CD4-positive, alpha-beta T cell treated with Interleukin-2 at 100 ng/mL for 4 hours (primary cell): Measurements from ENCODE around the gene WWOX.

Source experiments
- DNase-seq: peaks from one replicate; pipeline ENCODE4 v3.0.0-alpha.2; 2020; ENCODE audit warnings: low spot score

The WWOX gene

DNA sequence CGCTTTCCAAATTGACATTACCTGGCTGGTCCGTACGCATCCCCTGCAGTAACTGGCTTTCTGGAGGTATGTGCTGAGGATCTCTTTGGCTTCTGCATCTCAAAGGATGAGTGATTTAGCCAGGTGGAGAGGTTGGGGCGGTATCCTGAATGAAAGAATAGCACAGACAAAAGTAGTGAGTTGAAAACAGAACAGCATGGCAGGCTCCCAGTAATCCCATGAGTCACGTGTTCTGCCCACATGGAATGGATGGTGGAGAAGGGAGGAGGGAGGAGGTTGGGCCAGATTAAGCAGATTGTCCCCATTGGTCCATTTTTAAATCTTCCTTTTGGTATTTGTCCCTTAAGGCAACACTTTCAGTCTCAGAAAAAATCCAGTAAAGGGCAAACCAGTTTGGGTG lies 176.0 kb downstream of the WWOX start:
- DNase-seq: no peak

DNA sequence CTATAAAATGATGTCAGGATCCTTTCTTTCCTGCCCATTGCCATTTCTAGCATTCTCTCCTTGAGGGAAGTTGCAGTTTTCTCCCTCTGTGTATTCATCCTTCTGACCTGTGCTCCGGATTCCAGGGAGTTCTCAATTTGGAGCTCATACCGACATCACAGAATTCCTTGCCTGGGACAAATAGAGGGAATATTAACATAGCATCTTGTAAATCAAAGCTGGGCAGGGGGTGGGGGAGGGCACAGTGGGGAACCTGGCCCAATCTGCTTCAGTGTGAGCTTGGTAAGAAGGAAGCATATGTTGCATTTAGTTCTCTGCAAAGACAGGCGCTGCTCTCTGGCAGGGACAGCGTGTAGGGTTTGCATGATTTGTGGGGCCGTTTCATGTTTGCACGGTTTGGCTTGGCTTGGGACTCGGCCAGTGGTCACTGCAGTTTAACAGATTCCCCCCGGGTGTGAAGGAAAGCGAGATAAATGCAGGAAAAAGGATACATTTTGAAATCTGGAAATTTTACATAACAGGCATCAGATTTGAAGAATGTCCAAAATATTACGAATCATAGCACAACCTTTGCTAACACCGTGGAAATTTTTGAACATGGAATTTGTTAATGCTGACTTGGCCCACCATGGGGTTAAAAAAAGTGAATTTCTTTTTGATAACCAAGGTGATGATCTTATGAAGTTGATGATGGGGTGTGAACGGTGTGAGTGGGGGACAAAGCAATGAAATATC lies 178.0 kb downstream of the WWOX start:
- no peak for DNase-seq

DNA sequence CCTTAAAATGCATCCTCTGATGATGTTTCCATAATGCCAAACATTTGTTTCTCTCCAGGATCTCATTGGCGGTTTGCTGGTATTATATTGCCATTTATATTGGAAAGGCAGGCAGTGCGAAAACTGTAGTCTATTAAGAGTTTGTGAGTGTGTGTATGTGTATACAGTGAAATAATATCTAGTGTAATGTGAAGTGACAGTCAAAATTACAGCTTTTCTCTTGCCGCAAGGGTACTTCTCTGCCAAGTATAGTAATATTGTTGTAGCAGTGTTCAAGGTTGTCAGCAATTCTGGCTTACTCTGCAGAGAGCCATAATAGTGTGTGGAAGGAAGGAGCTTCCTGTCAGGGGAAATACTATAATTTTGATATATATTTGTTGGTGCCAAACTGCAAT lies 178.6 kb downstream of the WWOX start:
- no peak for DNase-seq

DNA sequence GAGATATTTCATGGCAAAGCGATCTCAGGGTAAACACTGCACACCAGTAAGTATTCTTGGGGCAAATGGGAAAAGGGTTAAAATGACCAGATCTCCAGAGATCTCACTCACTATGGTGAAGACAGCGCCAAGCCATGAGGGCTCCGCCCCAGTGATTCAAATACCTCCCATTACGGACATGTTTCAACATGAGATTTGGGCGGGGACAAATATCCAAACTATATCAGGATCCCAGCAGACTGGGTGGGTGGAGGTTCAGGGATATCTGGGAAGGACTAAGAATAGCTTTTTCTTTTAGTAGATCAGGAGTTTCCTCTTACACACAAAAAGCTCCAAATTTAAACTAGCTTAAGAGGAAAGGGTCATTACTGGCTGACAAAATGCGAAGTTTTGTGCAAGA lies 181.7 kb downstream of the WWOX start:
- no peak for DNase-seq

DNA sequence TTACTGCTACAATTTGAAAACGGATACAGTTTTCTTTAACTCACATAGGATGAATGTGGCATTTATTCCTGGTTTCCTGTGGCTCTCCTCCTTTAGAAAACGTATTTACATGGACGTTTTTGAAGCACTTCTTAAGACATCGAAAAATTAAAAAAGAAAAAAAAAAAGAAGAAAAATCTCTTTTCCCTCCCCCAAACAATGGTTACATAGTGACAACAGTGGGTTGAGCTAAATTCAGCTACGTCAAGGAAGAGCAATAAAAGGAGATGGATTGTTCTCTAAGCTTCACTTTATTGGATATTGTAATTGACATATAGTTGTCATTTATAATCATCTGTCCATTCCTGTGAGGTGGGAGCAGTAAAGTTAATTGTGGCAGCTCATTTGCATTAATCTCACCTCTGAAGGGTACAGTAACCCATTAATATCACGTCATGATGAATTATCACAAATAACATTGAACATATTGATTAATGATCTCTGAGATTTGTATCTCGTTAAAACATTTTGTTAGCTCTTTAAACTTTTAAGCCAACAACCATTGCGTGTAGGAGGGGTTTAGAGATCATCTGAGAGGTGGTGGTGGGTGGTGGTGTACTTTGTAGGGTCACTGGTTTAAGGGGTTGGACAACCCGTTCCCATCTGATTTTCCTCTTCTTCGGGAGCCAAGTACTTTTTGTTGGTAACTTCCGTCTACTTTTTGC lies 184.2 kb downstream of the WWOX start:
- no peak for DNase-seq

DNA sequence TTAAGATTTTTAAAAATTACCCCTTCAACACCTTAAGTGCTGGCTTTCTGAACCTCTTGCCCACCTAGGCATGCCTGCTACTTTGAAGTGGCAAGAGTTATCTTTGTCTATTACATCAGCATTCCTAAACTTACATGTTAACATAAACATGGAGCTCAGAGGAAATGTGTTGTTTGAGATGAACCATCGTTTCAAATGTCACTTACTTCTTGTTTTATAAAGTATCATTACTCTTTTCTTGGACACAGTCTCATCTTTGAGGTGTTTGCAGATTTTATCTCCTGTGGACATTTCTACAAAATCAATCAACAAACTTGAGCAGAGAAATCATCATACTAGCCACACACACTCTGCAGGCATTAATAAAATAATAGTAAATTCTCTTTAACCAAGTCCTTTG lies 184.9 kb downstream of the WWOX start:
- DNase-seq: no peak

DNA sequence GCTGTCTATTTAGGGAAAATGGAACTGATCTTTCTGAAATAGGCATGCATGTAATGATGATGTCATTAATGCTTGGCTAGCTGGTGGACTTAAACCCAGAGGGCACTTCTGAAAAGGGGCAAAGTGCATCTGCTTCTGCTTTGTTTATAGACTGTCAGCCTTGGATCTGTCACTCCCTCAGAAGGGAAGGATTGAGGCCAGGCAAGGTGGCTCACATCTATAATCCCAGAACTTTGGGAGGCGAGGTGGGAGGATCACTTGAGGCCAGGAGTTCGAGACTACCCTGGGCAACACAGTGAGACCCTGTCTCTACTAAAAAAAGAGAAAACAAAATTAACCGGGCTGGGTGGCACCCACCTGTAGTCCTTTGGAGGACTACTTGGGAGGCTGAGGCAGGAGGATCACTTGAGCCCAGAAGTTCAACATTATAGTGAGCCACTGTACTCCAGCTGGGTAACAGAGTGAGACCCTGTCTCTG lies 185.5 kb downstream of the WWOX start:
- DNase-seq: no peak

DNA sequence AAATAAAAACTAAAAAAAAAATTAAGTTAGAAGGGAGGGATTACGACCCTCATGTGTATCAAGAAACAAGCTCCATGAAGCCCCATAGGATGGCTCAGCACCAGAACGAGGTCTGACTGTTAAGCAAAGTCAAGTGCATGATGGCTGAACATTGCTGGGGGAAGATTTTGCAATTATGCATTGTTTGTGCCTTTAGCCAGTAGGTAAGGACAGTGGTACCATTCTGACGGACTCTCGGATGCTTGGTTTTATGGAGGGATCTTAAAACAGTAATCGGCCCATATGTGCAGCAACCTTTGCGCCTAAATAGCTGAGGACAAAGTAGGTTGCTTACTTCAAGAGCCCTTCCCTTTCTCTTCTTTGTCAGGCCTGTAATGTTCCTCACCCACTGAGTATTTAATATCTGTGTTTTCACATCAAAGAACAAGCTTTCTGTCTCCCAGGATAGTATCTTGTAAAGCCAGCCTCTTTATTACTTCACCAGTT lies 186.0 kb downstream of the WWOX start:
- DNase-seq: no peak

DNA sequence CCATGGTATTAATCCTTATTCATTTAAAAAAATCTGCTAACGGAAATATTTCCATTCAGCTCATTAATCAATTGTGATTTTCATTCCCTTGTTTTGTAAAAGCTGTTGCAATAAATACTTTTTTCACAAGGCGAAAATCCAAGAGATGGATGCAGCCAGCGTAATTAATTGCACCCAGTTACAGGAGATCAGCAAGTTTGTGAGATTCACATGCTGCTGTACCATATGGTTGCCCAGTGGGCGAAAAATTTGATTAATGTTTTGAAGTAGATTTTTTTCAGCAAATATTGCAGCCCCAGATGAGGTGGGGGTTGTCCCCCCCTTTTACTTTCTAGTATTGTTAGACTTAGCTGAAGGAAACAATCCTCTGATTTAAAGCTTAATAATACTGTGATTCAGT lies 186.6 kb downstream of the WWOX start:
- no peak for DNase-seq

DNA sequence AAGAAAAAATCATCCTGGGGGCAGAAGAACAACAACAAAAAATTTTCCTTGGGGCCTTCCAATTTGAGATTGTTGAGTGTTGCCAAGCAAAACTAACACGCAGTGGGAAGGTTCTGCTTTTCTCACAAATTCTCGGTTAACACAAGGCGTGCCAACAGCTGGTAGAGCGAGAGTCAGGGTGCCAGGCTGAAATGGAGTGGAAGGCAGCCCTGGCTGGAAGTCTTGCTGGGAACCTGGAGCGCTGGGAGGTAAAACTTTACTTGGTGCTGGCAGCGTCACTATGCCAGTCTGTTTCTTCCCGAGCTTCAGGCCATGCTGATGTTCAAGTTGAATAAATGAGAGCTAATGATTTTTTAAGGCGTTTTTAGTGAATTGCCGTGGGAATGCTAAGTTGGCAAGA lies 189.4 kb downstream of the WWOX start:
- DNase-seq: no peak

DNA sequence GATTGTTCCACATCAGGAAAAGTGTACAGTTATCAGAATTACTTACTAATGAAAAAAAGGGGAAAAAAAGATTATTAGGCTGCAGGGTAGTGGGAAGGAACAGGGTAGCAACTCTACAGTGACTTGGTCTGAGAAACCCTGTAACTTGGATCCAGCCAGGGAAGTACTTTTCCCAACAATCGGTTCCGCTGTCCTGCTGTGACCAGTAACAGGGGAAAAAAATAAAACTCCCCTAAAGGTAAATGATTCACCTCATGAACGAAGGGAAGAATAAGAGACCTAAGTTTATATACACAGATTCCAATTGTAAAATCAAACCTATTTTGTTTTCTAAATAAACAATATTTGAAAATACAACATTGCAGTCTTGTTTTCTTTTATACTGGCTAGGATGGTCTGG lies 189.9 kb downstream of the WWOX start:
- no peak for DNase-seq

DNA sequence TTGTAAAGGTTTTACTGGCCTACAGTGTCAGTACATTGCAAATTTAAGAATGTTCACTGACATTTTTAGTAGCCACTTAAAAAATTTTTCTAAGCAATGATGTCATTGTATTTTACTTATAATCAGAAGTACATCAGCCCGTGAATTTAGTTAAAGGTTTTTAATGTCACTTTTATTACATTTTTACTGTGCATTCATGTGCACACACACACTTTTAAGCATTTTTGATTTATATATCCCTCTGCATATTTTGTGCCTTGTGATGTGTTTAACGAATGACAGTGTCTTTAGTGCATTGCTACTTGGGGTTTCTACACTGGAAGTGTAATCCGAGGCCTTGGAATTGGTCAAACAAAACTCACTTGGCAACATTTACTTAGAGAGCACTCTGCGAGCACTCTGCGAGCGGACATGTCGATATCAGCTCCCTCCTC lies 190.4 kb downstream of the WWOX start:
- DNase-seq: no peak

DNA sequence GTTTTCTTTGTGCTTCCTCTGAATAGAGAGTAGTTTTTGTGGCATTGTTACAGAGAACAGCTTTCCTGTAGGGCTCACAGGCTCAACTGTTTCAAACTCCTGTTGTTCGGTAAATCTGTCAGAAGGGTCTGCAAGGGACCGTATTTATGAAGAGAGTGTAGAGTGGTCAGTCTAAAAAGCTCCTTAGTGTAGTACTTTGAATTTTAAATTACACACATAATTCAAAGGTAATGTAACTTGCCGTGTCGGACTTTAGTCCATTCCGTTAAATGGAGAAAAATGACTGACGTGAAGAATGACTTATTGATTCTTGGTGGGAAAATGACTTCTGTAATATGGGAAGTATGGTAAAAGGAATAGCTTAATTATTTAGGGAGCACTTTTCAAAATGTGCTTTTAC lies 190.9 kb downstream of the WWOX start:
- DNase-seq: no peak

DNA sequence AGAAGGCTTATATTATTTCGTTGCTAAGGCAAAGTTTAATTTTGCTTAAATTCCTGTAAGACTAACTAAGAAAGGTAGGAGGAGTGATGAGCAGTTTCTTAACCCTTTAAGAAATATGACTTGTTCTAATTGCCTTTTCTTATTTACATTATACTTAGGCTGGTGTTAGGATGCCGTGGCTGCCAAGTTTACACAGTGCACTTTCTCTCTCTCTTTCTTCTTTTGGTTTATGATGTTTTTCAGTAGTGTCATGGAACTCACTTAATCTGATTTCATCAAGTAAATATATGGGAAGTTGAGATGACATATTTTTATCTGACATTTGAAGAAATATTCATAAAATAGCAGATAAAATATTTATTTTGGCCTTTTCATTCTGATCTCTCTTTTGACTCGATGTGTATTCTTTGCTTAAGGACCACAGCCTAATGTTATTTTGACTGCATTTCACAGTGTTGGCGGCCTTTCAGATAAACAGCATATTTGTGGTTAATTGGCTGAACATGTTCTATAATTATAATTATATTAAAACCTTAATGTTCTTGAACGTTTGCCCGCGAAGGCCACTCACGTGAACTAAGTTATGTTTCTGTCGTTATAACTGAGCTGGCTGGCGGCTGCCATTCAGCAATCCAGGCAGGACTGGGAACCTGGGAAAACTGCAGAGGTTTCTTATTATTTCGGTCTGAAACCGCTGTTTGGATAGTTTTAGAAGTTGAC lies 191.6 kb downstream of the WWOX start:
- DNase-seq: no peak

DNA sequence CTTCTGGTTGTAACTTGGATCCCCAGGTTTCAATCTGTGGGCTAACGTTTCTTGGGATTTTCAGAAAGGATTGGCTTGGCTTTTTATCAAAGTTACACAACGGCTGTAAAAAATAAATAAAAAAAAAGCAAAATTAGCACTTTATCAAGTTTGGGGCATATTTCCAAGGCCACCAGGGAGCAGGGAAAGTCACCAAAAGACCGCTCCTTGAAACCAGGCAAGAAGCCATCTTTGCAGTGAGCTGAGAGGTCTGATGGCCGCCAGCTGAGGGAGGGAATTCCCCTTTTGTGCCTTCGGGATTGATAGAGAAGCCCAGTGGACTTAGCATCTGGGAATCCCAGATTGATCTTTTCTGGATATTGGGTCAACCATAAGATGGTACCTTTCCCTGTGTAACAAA lies 192.2 kb downstream of the WWOX start:
- no peak for DNase-seq

DNA sequence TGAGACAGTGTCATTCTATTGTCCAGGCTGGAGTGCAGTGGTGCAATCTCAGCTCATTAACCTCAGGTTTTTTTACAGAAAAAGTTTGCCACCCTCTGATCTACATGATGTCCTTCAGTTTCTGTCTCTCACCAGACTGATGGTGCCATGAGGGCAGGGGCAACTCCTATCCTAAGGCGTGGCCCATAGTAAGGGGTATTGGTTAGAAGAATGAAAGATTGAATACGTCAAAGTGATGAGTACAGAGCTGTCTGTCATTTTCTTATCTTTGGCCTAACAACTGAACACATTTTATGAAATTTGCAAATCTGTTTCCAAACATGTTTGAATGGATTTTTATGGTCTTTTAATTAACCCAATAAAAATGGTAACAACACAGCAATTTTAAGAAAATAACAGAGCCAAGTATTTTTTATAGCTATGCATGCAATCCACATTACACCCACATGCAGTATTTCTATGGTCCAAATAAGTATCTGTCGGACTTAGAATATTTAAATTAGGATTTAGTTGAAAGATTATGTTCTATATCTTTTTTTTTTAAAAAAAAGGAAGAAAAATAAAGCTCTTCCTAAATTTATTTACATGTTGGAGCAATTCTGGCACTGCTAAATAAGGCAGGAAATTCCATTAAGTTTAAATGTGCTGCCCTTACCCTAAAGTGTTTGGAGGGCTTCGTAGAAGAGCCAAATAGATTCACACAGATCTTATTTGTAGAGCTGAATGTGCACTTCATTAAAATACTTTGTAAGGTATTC lies 192.8 kb downstream of the WWOX start:
- DNase-seq: no peak

DNA sequence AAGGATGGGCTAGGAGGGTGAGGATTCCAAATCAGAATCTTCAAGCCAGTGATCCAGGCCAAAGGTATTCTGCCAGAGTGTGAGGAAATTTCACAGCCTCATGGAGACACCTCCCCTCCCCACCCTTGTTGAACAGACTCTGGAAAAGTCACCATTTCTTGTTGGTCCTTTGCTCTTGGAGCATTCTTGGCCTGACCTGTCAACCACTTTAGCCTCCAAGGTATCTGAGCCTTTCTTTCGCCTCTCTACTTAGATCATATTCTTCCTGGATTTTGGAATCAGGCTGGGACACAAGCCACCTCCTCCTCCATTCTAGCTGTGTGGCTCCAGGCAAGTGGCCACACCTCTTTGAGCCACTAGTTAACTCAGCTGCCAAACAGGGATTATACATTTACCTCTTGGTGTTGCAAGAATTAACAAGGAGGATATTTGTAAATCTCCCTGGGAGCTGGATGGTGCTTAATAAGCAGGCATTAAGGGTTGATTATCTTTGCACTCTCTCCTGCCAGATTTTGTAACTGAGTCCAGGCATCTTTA lies 193.5 kb downstream of the WWOX start:
- no peak for DNase-seq

DNA sequence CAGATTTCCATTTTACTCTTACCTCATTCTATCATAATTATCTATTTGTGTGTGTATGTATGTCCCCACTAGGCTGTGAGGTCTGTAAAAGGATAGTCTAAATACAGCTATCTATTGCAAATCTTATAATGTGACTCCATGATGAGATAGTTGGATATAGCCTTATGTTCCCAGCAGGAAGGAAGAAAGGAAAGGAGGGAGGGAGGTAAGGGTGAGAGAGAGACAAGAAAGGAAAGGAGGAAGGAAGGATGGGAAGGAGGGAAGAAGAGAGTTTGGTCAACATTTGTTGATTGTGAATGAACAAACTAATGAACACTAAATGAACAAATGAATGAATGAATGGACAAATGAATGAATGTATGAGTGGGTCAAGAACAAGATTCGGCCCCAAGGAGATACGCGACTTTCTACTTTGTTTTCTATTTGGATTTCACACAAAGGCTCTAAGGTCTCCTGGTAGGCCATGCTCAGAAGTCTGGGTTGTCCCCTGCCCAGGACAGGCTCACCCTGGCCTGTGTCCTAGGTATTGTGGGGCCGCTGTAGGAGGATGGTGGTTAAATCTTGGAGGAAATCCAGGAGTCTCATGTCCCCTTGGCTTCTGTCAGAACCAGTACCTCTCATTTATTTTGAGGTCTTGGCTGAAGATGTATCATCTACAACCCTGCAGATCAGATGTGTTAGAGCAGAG lies 195.2 kb downstream of the WWOX start:
- no peak for DNase-seq

DNA sequence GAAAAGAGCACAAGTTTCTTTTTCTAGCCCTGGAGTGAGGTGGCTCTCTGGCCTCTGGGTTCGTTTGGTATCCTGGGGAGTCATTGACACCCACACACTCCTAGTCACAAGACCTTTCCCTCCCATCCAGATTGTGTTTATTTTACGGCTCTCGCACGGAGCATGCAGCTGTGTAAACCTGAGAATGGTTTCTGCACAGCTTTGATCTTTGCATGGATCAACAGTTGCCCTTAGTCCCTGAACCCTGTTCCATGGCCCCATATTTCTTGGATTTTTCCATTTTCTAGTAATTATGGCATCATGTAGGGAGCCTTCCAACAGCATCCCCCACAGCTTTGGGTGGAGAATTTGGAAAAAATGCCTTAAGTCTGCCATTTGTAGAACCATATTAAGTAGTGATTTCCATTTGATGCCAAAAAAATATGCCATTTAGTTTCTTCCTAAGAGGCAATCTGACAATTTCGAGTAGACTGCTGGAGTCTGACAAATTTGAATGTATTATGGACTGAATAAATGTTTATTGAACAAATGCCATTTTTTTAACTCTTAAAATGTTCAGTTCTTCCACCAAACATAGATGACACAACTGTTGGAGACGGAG lies 197.7 kb downstream of the WWOX start:
- no peak for DNase-seq

DNA sequence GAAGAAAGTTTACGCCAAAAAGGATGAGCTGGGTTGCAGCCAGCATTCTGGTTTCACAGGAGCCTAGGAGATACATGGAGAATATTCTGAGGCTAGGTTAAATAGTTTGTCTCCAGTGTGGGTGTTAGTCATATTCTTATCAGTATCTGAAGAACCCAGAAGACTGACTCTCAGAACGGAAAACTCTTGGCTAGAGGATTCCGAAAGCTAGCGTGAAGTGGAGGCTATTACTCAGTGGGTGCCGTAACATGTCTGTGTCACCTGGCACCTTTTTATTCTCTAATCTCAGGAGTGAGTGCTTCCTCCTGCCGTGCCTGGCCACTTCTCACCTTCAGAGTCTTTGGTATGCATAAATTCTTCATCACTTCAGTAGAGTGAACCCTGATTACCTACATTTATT lies 199.5 kb downstream of the WWOX start:
- DNase-seq: no peak

DNA sequence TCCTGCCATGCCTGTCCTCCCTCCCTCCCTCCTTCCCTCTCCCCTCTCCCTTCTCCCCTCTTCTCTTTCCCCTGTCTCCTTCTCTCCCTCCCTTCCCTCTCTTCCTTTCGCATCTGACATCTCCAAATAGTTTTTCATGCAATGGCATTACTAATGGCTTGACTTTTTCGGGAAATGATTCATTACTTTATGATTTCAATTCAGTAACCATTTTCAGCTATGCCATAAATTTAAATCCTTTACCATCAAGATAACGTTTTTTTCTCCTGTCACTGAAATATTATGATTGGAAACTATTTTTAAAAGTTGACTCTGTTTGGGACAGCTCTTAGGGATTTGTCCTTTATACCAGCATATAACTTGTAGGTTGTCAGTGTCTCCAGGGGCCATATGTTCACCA lies 201.0 kb downstream of the WWOX start:
- no peak for DNase-seq
